HG03280 (cell line): Measurements from ENCODE around the gene CRY2.

ENCODE experiments used
- ATAC-seq: cut with Tn5 transposase; IDR thresholded peaks from one replicate; pipeline ENCODE4 v1.9.1; 2021; ENCODE audit warnings: mild to moderate bottlenecking, moderate library complexity; ENCODE audit not compliant: unreplicated experiment

CRY2 gene

DNA sequence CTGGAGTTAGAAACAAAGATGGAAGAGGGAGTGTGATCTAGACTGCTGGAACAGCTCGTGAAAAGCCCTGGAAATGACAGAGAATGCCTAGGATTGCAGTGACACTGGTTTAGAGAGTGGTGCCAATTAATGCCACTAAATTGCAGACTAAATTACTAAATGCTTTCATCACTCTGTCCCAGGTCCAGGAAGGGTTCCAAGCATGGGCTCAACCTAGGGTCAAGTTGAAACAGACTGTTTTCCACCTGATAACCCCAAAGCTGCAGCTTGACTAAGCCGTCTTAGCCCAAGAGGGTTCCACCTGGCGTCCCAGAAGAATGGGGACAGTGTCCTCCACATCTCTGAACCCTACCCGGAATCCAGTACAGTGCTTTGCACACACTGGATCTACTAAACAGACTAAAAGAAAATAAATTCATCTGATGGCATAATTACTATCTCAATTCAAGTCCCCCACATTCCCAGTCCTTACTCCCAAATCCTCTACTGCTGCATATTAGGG, 1.1 kb upstream of the CRY2 start:
- ATAC-seq = no peak

DNA sequence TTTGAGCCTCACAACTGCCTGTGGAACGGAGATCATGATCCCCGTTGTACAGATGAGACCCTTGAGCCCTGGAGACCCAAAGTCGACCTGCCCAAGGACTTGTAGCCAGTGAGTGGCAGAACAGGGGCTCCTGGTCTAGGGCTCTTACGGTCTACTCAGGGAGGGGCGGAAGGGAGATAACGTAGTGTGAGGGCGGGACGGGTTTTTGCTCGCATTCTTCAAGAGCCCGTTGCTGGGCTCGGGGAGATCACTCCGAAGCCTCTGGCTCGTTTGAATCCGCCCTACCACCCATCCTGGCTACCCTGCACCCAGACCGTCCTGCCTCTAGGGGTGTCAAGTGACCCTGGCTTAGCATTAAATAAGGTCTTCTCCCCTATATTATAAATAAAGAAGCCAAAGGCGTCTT, 639 bp downstream of the CRY2 start:
- peak; percentile 7 for ATAC-seq

DNA sequence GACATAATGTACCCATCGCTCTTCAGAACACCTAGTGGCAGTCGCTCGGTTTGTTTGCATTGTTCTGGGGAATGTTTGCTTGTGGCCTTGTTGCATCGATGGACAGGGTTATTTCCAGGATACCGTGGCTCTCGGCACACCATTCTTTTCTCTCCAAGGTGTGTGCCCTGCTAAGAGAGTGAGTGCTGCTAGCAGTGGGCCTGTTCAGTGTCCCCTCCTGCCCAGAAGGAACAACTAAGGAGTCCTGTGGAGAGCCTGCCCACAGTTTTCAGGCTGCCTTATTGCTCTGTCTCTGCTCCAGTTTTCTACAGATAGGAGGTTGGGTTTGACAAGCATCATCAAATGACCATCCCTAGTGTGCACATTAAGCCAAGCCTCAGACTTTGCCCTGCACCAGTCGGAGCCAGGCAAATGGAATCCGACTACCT, 1.4 kb downstream of the CRY2 start:
- ATAC-seq = no peak

GRCh38 chr11:45850446-45850845, 3.2 kb downstream of the CRY2 start:
- ATAC-seq = no peak

GRCh38 chr11:45851228-45851627, 4.0 kb downstream of the CRY2 start:
- no peak for ATAC-seq

DNA sequence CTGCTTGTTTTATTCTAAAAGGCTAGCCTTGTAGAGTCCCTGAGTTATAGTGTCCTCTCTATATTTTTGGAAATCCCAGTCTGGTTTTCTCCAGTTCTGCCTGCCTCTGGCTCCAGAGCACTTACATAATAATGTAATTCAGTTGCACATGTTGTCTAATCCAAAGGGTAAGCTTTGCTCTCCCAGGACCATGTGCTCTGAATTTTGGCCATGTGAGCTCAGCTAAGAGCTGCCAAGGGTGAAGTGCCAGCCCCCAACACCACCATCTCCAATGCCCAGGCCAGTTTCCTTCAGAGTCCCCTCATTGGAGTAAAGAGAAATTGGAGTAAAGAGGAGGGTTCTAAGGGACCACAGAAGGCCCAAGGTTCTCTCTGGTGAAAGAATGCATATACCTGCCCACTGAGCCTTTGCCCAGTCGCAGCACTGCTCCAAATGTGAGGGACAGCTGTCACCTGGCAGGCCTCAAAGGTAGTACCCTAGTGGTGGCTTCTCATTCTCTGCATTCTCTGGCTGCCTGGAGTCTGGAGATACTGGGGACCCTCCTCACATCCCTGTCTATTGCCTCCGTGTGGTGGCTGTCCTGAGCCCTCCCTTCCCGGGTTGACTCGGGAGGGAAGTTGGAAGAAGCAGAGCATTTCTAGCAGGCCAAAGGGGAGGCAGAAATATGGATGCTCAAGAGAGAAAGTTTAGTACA, 4.9 kb downstream of the CRY2 start:
- ATAC-seq = no peak

- ATAC-seq = no peak
Observed at GRCh38 chr11:45852712-45853101, 5.4 kb downstream of the CRY2 start.

- ATAC-seq = no peak
Observed at GRCh38 chr11:45853332-45854219, 6.3 kb downstream of the CRY2 start.

GRCh38 chr11:45855308-45855707, 8.0 kb downstream of the CRY2 start:
- no peak for ATAC-seq

DNA sequence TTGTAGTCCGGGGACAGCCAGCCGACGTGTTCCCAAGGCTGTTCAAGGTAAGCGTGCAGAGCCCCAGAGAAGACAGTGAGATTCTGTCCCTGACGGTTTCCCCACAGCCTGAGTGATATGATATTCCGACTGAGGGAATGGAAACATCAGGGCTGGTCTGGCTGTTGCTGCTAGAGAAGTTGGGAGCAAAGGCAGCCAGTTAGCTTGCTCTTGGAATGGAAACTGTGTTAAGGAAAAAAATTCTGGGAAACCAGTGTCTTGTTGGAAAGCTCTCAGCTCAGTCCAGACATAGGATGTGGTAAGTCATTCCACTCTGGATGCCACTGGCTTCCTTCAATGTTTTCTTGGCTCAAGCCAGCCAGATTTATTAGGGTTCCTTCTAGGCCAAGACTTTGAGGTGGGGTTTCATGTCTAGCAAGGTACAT, 8.8 kb downstream of the CRY2 start:
- ATAC-seq = no peak

GRCh38 chr11:45857961-45858474, 10.7 kb downstream of the CRY2 start:
- ATAC-seq = no peak

DNA sequence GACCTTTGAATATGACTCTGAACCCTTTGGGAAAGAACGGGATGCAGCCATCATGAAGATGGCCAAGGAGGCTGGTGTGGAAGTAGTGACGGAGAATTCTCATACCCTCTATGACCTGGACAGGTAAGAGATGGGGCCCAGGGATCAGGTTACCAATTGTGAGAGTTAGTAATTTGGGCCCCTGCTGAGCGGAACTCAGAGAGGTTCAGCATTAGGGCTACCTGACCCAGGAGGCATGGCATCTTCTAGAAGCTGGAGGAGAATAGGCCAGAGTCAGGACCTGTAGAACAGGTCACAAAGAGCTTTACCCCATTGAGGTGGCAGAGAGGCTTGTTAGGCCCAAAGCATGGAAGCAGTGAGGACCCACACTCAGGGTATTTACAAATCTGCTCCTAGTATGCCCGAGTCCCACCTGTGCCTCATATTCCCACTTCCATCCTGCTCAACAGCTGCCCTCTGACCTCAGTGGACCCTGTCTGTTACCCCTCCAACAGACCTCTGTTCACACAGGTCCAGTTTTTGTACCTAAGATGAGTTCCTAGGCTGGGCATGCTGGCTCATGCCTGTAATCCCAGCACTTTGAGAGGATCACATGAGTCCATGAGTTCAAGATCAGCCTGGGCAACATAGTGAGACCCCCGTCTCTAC, 11.6 kb downstream of the CRY2 start:
- ATAC-seq = no peak

DNA sequence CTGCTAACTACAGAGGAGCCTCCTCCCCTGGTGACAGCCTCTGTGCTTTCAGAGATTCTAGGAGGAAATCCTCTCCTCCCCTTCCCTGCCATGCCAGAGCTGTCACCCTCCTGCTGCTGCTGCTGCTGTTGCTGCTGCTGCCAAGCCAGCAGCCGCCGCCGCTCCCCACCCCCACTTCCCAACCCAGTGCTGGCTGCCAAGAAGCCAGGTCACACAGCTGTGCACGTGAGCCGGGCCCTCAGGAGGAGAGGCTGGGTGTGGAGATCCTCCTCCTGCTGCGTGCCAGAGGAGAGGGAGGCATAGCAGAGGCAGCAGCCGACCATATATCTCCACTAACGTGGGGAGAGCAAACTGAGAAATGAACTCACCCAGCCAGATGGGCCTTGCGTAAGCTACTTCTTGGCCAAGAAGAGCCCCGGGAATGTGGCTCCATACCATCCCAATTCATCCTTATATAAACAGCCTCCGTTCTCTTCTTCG, 12.4 kb downstream of the CRY2 start:
- no peak for ATAC-seq

DNA sequence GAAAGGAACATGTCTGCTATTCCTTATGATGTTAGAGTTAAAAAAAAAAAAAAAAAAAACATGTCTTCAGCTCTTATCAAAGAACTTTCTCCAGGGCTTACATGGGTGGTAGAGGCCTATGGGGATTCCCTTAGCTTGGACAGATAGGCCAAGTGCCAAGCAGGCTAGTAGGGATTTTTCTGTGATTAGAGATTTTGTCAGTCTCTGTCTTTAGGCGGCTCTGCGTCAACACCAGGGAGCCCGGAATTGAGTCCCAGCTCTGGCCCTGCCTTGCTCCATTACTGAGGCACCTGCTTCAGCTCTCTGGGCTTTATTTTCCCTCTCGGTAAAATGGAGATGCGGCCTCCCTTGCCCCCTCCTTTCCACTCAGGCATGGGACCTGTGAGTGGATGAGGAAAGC, 13.1 kb downstream of the CRY2 start:
- ATAC-seq = no peak

DNA sequence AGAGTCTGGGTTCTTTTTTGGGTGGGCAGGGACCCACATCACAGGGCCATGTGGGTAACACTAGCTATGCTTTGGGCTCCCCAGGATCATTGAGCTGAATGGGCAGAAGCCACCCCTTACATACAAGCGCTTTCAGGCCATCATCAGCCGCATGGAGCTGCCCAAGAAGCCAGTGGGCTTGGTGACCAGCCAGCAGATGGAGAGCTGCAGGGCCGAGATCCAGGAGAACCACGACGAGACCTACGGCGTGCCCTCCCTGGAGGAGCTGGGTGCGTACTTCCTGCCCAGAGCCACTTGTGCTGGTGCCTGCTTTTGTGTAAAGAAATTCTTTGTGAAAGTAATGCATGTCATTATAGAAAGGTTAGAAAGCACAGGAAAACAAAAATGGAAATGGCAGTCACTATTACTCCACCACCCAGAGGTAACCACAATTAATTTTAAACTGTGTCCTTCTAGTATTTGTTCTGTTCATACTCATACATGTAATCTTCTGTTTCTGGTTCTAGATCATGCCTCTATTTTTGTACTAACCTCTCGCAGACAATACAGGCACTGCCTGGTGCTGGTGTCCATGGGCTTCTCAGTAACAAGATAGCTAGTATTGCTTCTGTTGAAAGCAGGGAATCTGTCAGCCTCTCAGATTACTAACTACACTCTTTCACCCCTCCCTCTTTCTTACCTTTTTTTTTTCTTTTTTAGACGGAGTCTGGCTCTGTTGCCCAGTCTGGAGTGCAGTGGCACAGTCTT, 13.7 kb downstream of the CRY2 start:
- ATAC-seq = no peak

- no peak for ATAC-seq
Observed at GRCh38 chr11:45864041-45864440, 16.8 kb downstream of the CRY2 start.

GRCh38 chr11:45869551-45869950, 22.3 kb downstream of the CRY2 start:
- no peak for ATAC-seq

GRCh38 chr11:45870706-45871105, 23.4 kb downstream of the CRY2 start:
- no peak for ATAC-seq

DNA sequence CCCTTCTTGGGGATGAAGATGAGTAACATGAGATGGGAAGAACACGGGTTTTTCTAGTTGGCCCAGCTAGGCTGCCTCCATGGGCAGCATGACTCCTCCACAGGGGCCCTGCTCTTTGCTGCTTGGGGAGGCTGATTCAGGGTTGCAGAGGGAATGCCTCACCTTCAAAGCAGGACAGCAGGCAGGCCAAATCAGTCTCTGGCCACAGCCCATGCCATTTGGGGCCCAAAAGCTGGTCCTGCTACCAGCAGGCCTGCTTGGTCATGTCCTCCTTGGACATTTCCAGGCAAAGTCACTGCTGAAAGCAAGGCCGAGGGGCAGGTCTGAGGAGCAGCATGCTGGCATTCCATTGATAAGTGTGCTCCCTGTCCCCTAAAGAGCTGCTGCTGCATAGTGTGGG, 24.4 kb downstream of the CRY2 start:
- ATAC-seq = no peak

GRCh38 chr11:45872651-45873356, 25.5 kb downstream of the CRY2 start:
- ATAC-seq = no peak
